Astrocyte of the spinal cord (primary cell): ENCODE data around the gene ANKRD1.
"Not testable (repeated sequence)": the region's sequence is repeated elsewhere in the genome, so short reads cannot be mapped to it uniquely, and the experiment has no call there.

Experiments
- DNase-seq: peaks from one replicate; pipeline ENCODE4 v3.0.0; 2011; ENCODE audit warnings: low read depth, low spot score
- H3K4me3 ChIP-seq: 2 replicates; pipeline ENCODE4 v1.5.1; 2011; ENCODE audit warnings: low read depth, mild to moderate bottlenecking, low read length, moderate library complexity
- CTCF ChIP-seq: IDR thresholded peaks from 2 replicates; pipeline ENCODE4 v1.5.1; 2012; ENCODE audit warnings: low read depth, mild to moderate bottlenecking, low read length, inconsistent platforms
- in situ Hi-C: cut with HindIII; loops from 2 replicates; pipeline ENCODE4 v1.10.0; 2017; ENCODE audit warnings: low sequenced_read_pairs

Gene ANKRD1

DNA sequence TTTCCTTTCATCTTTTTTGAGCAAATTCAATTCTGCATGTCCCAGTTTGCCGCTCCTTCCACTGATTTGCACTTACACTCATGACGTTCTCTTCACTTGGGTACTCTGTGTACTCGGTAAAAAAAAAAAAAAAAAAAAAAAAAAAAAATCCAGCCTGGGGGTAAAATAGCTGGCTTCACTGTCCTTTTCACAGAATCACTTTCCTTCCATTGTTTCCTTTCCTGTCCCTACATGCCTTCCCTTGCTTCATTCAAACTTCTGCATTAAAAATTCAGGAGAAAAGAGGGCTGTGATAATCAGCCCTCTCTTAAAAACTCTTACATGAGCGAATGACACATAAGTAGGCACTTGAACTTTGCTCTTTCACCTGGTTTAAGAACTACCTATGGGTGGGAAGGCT, 8.7 kb downstream of the ANKRD1 start:
- DNase-seq = no peak
- in situ Hi-C loops = no loop called here
- no peak overlapping the region for H3K4me3 ChIP-seq
- TF ChIP-seq CTCF = no peak

- peak; percentile 83 for TF ChIP-seq CTCF
- H3K4me3 ChIP-seq = no peak overlapping the region
- in situ Hi-C loops = no loop called here
- DNase-seq = peak; percentile 84
These were observed 9.5 kb downstream of the ANKRD1 start for GRCh38 chr10:90911133-90912051.

DNA sequence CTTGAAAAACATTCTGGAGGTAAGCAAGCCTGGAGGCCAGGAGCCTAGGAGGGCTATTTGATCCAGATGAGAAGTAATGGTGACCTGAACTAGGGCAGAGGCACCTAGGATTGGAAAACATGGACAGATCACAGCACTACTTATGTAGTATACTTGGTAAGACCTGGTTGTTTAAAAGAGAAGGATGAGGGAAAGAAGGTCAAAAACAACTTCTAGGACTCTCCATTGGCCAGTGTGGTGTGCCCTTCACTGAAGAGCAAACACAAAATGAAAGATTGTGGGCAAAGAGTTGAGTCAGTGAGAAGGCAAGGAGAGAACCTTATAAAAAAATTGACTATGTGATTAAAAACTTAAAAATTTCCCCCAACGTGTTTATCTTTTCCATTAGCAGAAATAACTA, 14.3 kb downstream of the ANKRD1 start:
- TF ChIP-seq CTCF = no peak
- H3K4me3 ChIP-seq = no peak overlapping the region
- in situ Hi-C loops = no loop called here
- no peak for DNase-seq

DNA sequence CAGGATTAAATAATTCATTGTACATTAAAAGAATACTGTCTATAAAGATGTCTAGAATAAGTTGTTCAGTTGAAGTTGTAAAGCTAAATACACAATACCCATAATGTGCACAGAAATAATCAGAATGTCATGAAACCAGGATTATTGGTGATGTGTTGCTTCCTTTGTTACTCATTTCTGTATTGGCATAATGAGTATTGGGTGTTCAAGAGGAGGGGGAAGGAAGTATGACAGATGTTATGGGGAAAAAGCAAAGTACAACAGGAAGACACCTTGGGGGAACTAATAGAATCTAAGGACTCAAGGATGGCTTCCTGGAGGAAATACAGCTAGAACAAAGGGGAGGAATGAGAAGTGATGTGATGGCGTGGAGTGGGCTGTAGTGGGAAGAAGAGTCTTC, 15.0 kb downstream of the ANKRD1 start:
- in situ Hi-C loops = no loop called here
- H3K4me3 ChIP-seq = no peak overlapping the region
- DNase-seq = no peak
- no peak for TF ChIP-seq CTCF

- in situ Hi-C loops, DNase-seq, H3K4me3 ChIP-seq: not testable (repeated sequence)
These were observed 24.0 kb downstream of the ANKRD1 start for GRCh38 chr10:90896916-90897315.

DNA sequence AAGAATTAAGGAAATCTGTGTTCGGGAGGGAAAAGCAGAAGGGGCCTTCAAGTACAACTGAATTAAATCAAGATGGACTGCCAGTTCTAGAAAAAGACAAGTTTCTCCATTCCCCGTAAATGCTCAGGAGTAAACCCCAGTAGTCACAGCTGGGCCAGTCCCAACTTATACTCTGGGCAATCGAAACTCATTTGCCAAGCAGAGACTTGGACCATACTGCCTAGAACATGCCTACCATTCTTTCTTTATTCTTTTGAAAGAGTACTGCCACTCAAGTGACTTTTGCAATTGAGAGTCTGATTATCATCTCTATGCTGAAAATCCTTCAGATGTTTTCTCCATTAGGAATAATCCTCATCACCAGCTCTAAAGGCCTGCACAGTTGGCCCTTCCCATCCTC, 27.7 kb downstream of the ANKRD1 start:
- no peak for DNase-seq
- TF ChIP-seq CTCF = no peak
- H3K4me3 ChIP-seq = no peak overlapping the region
- in situ Hi-C loops = no loop called here

GRCh38 chr10:90890347-90890746, 30.5 kb downstream of the ANKRD1 start:
- in situ Hi-C loops = no loop called here
- TF ChIP-seq CTCF = no peak
- no peak overlapping the region for H3K4me3 ChIP-seq
- DNase-seq = no peak
